HG03139 (cell line): ENCODE results near the gene UTS2.

Source experiments
- ATAC-seq: cut with Tn5 transposase; IDR thresholded peaks from one replicate; pipeline ENCODE4 v1.9.1; 2021; ENCODE audit not compliant: unreplicated experiment

Gene UTS2

DNA sequence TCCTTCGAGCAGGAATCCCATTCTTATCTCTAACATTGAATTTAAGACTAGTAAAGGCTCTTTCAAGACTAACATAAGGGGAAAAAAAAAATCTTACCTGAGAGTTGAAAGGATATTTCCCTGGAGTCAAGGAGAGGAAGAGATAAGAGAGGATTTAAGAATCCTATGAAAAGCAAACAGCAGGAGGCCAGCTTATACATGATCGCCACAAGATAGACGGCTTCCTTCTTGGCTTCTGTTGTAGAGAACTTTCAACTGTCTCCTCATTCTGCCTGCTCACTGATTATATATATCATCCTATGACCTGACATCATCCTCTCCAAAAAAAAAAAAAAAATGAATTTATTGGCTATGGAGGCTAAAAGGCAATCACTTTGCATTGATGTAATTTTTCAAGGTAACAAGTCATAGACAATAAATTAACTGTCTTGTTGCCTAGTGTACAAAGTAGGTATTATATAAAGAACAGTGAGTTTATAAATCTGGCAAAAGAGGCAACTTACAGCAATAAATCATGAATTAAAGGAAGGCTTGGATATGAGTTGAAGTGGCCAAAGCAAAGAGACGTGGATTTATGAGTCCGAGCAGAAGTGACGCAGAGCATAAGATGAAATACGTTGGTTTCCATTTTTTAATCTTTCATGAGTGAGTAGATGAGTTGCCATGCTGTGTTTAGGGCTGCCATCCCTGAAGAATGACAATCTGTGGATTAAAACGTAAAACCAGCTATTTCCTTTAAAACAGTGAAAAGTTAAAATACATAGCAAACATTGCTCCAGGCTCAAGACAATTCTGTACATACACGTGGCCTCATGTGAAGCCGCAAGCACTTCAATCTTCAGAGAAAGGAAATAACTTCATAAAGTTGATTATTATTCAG is at the start of gene UTS2:
TSS of gene UTS2 (minus strand) at position 262 of the 880 bp plus-strand sequence. CDS start at position 200, 62 bp downstream.
- ATAC-seq, result no peak

- ATAC-seq, result no peak
Measured at GRCh38 chr1:7899741-7900140, 46.9 kb upstream of the UTS2 start.

DNA sequence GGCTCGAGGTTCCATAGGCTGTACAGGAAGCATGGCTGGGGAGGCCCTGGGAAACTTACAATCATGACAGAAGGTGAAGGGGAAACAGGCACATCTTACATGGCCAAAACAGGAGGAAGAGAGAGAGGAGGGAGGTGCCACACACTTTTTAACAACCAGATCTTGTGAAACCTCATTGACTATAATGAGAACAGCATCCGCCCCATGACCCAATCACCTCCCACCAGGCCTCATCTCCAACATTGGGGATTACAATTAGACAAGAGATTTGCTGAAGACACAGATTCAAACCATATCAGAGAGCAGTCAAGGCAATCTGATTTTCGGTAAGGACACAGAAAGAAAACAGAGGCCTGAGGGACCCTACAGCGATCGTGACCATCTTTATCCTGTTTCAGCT is 46.1 kb upstream of the UTS2 start:
- no peak for ATAC-seq

DNA sequence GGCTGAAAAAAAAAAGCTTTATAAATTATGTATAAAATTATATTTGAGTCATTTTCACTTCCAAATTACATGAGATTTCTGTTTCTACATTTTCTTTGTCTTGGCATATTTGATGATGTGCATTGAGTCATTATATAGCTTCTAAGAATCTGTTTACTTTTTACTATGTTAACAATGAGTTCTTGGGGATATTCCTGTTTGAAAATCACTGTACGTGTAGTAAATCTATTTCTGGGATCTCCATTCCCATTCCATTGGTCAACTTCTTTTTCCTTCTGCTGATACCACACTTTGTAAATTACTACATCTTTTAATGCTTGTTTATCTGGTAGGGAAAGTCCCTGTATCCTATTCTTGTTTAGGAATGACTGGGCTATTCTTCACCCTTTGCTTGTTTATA is 44.1 kb upstream of the UTS2 start:
- ATAC-seq, result no peak

DNA sequence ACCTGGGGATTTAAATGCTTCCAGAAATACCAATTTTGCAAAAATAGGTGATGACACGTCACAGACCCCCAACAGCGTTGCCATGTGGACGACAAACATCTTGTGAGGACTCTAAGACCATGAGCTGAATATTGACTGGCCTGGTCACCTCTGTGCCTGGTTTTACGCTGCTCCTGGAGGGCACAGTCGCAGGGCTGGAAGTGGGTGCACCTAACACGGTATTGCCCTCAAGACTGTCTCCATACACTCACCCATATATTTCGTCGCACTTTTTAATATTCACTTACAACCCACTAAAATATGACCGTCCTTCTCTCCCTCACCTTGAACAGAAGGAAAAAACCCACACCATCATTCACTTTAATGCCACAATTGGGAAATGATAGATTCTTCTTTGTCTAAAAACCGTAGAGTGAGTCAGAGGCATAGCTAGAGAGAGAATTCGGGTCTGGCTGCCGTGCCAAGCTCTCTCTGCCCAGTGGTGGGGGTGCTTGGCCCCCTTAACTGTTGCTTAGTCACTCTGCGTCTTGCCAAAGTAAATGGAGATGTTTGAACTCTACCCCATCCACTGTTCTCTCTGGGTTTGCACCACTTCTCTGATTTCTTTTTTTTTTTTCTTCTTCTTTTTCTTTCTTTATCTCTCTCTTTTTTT is 40.8 kb upstream of the UTS2 start:
- no peak for ATAC-seq

GRCh38 chr1:7891804-7892203 is 38.9 kb upstream of the UTS2 start:
- no peak for ATAC-seq

GRCh38 chr1:7890853-7891252 is 38.0 kb upstream of the UTS2 start:
- ATAC-seq, result no peak

- no peak for ATAC-seq
Measured at GRCh38 chr1:7888248-7889081, 35.6 kb upstream of the UTS2 start.

GRCh38 chr1:7886405-7886745 is 33.5 kb upstream of the UTS2 start:
- no peak for ATAC-seq

GRCh38 chr1:7885513-7886404 is 32.9 kb upstream of the UTS2 start:
- no peak for ATAC-seq

- no peak for ATAC-seq
Measured at GRCh38 chr1:7884757-7885156, 31.9 kb upstream of the UTS2 start.

DNA sequence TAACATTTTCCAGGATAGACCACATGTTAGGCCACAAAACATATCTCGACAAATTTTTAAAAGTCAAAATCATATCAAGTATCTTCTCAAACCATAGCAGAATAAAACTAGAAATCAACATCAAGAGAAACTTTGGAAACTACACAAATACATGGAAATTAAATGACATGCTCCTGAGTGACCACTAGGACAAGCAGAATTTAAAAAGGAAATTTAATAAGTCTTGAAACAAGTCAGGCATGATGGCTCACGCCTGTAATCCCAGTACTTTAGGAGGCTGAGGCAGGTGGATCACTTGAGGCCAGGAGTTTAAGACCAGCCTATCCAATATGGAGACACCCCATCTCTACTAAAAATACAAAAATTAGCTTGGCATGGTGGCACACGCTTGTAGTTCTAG is 26.4 kb upstream of the UTS2 start:
- no peak for ATAC-seq

GRCh38 chr1:7878027-7878426 is 25.2 kb upstream of the UTS2 start:
- ATAC-seq, result no peak

DNA sequence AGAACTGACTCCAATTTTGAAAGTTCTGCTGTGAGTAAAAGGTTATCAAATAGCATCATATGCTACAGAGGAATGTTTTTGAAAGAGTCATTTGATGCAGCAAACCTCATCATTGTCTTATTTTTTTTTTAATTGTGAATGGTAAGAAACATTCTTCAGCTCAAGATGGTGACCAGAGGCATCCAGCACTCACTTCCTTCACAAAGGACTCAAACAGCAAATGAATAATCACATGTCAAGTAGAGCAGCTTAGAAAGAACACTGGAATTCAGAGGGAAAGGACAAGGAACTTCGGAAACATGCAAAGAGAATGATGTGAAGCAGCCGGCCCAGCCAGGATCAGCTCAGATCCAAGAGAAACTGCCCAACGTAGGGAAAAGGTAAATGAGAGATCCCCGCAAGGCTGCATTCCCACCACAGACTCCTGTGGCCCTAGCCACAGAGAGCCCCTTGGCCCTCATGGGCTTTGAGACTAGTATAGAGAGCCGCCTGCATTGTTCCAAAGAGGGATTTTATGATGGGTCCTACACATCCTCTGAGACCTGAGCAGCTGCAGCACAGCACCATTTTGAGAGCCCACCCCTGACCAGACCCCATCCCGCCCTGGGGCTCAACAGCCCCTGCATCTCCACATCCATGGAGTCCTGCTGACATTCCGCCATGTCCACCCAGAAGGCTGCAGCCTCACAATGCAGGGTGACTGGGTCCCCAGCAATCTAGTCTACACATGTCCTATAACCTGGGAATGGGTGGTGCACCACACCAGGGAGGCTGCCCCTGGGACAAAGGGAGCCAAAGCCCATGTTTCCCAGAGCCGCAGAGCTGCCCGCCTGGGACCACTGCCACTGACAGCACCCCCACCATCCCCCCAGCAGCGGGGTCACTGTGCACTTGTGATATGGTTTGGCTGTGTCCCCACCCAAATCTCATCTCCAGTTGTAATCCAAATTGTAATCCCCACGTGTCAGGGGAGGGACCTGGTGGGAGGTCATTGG is 21.2 kb upstream of the UTS2 start:
- no peak for ATAC-seq

DNA sequence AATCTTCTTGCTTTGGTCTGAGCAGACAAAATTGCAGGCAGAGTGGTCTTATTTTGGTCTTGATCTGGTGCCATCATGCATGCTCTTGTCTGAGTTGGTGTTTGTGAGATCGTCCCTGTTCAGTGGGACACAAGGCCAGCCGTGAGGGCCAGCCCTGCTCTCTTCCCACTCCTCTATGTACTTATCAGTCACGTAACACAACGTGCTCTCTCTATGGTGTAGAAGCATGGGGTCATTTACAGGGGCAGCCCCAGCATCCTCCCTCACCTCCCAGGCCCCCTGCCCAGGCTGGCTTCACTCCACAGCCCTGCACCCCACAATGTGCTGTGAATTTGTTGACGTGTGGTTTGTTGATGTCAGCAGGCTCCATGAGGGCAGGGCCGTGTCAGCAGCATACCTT is 18.3 kb upstream of the UTS2 start:
- no peak for ATAC-seq

GRCh38 chr1:7869136-7869920 is 16.5 kb upstream of the UTS2 start:
- ATAC-seq, result no peak

DNA sequence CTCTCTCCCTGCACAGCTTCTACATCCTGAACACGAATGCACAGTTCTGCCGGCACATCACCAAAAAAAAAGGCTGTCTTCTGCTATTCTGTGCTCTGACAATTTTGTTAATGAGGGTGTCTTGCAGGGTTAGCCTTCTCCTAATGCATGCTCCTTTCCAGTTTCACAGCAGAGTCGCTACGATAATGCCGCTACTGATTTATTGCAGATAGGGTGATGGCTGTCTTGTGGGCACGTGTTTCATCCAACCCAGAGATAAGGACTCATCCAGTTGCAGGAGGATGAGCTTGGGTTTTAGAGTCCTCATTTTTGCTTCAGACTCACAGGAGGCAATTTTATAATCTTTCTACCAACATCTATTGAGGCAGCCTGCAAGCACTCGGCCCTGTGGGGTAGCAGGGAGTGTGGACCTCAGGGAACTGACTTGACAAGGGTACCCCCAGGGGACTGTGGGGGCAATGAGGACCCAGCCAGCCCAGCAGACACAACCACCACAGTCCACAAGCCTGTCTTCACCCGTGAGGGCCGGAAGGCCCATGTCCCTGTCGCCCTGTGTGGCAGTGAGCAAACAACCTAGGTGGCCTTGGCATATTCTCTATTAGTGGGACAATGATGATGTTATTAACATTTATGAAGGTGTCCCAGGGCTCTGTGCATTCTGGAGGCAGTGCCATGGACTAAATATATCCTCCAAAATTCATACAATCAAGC is 15.4 kb upstream of the UTS2 start:
- ATAC-seq, result no peak

DNA sequence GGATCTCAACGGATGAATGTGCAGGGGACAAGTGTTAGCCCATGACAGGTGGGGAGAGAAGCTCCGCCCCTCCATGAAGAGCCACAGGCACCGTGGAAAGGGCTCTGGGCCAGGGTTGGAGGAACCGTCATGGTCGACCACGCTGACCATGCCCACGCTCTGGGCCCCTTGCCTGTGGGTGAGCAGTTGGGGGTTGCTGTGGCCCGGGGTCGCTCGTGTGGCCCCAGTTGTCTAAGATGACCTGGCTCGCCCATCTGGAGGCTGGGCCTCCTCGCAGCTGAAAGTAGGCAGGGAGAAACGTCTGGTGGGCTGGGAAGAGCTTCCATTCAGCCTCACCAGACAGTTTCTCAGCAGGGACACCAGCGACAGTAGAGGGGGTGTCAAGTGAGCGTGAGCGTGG is 13.1 kb upstream of the UTS2 start:
- no peak for ATAC-seq
